Stimulated activated naive CD8-positive, alpha-beta T cell treated with anti-CD3 and anti-CD28 coated beads, Interleukin-15, Interleukin-2, amounts not matched to agents 100 U/mL and 50 U/mL, for 24 hours (primary cell): Measurements from ENCODE around the gene PABPN1L.
A peak's percentile ranks its signal among the peaks of the same experiment; 100 is the strongest.

ENCODE experiments used
- ATAC-seq: fragments of 150-1000 bp; cut with Tn5 transposase; one replicate; pipeline ENCODE4 v1.10.0; 2021
- DNase-seq: peaks from one replicate; pipeline ENCODE4 v3.0.0; 2021

PABPN1L gene

DNA sequence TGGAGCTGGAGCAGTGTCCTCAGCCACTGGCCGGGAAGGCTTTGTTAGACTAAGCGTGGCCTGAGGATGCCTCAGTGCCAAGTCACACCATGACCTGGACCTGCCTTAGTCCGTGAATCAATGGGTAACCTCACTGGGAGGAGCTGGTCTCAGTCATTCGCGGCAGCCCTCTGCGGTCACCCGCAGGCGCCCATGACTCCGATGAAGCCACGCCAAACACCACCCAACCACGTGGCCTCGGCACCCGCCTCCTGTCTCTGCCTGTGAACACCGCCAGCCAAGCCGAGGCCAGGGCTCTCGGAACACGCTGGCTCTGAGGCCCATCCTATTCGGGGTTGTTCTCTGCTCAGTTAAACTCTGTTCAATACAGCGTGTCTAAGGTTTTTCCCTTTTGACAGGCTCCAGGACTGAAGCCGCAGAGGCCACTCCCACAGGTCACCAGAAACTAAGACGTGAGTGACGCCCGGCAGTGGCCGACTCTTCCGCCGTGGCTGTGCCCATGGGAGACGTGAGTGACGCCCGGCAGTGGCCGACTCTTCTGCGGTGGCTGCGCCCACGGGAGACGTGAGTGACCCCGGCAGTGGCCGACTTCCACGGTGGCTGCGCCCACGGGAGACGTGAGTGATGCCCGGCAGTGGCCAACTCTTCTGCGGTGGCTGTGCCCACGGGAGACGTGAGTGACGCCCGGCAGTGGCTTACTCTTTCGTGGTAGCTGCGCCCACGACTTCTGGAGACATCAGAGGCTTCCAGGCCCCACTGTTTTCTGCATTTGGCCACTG lies 16.8 kb upstream of the PABPN1L start:
- ATAC-seq (no peak), DNase-seq (no peak)

DNA sequence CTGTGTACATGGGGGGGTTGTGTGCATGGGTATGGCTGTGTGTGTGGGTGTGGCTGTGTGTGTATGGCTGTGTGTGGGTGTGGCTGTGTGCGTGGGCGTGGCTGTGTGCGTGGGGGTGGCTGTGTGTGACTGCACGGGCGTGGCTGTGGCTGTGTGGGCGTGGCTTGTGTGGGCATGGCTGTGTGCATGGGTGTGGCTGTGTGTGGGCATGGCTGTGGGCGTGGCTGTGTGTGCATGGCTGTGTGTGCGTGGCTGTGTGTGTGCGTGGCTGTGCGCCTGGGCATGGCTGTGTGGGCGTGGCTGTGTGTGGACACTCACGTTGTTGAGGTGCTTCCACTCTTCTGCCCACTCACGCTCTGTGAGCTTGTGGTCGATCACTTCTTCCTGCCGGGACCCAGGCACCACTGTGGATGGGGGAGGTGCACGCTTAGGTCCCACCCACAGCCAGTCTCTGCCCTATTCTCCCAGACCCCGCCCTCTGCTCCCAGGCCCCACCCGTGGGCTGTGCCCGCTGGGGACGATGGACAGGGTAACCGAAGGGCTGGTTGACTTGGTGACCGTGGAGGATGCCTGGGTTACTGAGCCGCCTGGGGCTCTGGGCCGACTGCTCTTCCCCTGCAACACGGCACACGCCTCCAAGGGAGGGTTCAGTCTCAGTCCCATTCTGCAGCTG lies 16.0 kb upstream of the PABPN1L start:
- DNase-seq: no peak
- no peak for ATAC-seq

- DNase-seq: no peak
These were observed 15.4 kb upstream of the PABPN1L start for GRCh38 chr16:88881675-88882357.

GRCh38 chr16:88881007-88881615 lies 14.7 kb upstream of the PABPN1L start:
- DNase-seq: no peak
- no peak for ATAC-seq

More at GRCh38 chr16:88881675-88882357, 15.4 kb upstream of the PABPN1L start:
- no peak for ATAC-seq

DNA sequence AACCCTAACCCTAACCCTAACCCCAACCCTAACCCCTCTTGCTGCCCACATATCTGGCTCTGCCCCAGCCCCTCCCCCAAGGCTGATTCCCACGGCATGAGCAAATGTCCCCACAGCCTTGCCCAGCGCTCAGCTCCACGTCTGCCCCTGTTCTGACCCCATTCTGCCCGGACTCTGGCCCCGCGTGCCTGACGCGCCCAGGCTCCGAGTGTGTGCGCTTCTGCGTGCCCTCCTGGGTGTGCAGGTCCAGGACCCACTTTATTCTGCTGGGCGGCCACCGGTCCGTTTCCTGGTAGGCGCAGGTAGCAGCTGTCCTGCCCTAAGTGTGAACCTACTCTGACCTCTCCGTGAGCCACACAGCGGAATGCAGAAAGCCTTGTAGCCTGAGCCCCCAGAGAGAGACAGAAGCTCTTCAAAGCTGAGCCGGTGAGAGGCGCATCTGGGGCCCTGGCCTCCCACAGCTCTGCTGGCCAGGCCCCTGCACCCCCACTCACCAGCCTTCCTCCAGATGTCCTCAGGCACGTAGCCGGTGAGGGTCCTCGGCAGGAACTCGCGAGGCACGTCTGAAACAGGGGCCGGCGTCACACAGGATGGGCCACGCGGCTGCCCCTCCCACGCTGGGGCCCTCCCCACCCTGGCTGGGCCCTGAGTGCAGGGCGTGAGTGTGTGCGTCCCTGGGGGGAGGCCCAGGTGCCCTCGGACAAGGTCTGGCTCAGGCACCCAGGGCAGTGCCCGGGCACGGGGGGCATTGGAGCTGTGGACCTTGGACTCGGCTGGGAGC lies 14.0 kb upstream of the PABPN1L start:
- ATAC-seq (no peak), DNase-seq (no peak)

DNA sequence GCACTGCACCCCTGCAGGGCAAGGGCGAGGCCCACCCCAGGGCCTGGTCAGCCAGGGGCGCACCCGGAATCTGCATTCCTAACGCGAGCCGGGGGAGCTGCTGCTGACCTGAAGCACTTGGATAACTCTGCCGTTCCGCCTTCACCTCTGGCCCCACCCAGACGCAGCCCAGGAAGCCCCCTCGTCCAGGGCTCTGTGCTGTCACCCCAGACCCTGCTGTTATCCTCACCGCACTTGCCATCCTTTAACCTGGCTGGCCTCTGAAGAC lies 13.3 kb upstream of the PABPN1L start:
- no peak for ATAC-seq

DNA sequence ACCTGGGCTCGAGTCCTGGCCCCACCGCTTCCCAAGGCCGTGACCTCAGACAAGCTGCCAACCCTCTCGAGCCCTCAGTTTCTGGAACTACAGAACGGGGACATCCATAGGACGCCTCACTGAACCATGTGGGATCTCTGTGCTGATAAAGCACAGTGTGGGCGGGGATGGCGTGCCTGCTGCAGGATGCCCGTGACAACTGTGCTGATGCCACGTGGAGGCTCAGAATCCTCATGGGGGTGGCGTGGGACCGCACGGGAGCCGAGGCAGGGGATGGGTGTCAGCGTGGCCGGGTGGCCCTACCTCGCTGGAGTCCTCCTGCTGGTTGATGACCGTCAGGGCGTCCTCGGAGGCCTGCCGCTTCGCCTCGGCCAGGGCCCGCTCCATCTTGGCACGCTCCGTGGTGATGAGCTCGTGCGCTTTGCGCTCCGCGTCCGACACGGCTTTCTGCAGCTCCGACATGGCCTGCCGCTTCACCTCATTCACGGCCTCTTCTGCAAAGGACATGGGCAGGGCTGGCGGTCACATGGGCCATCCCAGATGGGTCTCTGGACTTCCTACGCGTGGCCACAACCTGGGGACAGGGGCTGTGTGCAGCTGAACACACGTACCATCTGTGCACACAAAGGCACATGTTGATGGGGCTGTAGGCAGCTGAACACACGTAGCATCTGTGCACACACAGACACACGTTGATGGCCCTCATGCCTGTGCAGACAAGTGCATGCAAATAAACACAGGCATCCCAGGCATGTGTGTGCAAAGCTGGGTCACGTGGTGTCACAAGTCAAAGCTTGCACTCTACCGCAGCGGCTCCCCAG lies 12.7 kb upstream of the PABPN1L start:
- ATAC-seq: peak; percentile 15
- no peak for DNase-seq

More for the DNA sequence above, 13.3 kb upstream of the PABPN1L start:
- DNase-seq: no peak

- DNase-seq (no peak), ATAC-seq (no peak)
These were observed 11.9 kb upstream of the PABPN1L start for GRCh38 chr16:88878356-88878755.

- ATAC-seq (no peak), DNase-seq (no peak)
These were observed 11.3 kb upstream of the PABPN1L start for GRCh38 chr16:88877564-88878289.

DNA sequence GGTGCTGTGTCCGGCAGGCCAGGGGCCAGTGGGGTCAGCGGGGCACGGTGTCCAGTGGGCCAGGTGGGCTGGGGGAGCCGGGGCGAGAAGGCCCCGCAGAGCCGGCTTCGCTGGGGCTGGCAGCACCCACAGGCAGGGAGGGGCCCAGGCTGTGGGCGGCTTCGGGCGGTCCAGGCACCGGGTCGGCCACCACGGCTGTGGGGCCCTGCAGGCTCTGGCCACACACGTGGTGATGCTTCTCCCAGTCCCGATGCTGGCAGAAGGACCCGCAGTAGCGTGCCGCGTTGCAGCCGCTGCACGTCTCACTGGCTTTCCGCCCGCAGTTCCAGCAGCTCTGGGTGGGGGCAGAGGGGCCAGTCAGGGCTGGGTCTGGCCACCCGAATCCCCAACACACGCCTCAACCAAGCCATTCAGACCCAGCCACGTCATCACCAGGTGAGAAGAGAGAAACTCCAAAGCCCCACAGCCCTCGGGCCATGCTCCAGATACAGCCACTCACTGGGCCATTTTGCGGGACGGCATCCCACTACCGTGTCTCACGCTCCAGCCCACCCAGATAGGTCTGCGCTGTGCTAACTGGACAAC lies 10.6 kb upstream of the PABPN1L start:
- DNase-seq (no peak), ATAC-seq (no peak)

DNA sequence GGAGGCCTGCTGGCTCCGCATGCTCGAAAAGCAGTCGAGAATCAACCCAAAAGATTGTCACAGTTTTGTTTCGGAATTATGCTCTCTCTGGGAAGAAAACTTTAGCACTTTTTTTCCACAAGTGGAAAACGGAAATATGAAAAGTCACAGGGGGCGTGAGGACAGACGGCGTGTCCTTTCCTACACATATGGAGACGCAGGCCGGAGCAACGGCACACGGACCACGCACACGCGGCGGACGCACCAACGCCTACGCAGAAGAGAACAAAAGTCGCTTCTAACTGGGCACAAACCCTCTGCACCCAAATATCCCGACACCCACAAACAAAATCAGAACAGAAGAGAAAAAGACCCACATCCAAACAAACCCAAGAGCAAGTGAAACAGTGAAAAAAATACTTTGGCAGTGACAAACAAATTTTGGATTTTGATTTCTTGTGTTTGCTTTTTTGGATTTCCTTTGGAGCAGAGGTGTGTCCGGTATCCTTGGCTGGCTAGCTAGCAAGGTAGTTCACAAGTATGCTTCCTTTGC lies 9.3 kb upstream of the PABPN1L start:
- ATAC-seq (no peak), DNase-seq (no peak)

GRCh38 chr16:88874938-88875599 lies 8.6 kb upstream of the PABPN1L start:
- ATAC-seq (no peak), DNase-seq (no peak)

- DNase-seq (no peak), ATAC-seq (no peak)
These were observed 6.3 kb upstream of the PABPN1L start for GRCh38 chr16:88872650-88873331.

DNA sequence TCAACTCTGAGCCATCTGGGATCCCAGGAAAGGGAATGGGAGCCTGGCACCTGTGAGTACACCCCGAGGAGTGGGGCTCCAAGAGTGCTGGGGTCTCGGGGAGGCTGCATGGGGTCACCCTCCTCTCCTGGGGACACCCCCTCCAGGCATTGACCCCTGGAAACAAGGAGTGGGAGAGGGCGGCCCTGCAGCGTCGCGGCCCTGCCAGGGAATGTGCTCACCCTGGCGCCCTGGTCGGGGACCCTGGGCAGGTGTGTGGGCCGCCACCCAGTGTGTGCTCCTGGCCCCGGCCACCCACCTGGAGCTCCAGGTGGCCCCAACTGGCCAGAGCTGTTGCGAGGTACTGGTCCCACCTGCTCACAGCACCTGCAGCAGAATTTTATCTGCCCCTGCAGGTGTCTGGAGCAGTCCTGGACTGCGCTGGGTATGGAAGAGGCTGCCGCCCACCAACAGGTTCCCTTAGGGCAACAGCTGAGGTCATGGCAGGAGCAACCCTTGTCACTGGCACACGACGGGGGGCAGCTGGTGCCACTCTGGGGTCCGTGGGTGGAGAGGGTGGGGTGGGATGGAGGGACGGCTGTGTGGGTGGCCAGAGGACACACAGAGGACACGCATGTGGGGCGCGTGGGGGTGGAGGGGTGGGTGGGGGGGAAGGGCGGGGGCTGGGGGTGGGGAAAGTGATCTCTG lies 5.4 kb upstream of the PABPN1L start:
- ATAC-seq: no peak
- DNase-seq: no peak

DNA sequence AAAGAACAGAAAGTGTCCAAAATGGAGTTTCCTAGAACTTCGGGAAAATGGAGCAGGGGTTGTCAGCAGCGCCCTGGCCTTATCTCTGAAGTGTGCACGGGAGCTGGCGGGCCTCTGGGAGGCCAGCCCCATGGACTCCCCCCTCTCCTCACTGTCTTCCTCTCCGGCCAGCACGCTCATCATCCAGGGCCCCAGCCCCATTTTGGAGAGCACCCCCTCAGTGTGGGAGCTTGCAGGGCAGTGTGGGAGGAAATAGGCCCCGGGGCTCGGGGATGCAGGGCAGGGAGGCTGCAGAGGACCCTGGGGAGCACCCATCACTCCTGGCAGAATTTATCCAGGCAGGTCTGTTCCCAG lies 4.9 kb upstream of the PABPN1L start:
- ATAC-seq (no peak), DNase-seq (no peak)

DNA sequence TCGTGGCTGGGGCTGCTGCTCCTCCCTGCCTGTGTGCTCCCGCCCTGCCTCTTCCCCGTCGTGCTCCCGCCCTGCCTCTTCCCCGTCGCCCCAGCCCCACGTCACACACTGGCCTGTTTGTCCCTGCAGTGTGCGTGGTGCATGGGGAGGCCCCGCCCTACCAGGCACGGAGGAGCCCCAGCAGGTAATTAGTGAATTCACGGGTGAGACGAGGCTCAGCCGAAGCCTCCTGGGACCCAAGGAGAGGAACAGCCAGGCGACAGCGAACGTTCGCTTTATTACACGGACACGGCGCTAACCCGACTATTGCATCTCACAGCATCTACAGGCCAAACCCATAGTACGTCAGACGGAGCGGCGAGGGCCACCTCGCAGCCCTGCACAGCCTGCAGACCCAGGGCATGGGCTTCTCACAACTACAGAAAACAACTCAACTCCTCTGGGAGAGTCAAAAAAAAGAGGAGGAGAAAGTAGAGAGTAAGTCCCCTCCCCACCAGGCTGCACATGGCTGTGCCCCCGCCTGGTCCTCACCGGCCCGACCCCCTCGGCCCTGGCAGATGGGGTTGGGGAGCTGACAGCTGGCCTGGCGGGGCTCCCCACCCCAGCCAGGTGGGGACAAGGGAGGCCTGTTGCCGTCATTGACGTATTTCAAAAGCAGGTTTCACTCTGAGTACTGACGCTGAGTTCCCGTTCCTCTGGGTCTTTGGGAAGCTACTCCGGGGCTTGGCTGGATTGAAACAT lies 4.3 kb upstream of the PABPN1L start:
- DNase-seq (no peak), ATAC-seq (no peak)

DNA sequence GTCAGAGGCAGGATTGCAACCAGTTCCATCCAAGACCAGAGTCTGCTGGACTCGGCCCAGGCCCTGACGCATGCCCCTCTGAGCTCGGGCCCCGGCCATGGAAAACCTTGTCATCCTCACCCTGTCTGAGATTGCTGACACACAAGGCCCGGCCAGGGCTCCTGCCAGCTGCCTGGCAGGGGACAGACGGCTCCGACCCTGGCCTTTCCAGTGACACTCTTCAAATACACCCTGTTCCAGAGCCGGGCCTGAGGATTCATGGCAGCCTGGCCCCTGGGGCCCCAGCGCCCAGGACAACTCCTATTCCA lies 3.2 kb upstream of the PABPN1L start:
- no peak for ATAC-seq
- DNase-seq: no peak
